ENCODE results near the gene TNFSF10. TPM values are rescaled to one million over a fixed set of nuclear protein-coding genes. Genes with fewer than 3 reads are reported as not detected.

The TNFSF10 gene
- total and polyA plus RNA-seq, 9 of the 15 experiments (the other 6 are each of a cell fraction or from before 2014, with no cell fraction given) = 0.07 to 1.3 (median 0.27) TPM; not detected in 1

DNA sequence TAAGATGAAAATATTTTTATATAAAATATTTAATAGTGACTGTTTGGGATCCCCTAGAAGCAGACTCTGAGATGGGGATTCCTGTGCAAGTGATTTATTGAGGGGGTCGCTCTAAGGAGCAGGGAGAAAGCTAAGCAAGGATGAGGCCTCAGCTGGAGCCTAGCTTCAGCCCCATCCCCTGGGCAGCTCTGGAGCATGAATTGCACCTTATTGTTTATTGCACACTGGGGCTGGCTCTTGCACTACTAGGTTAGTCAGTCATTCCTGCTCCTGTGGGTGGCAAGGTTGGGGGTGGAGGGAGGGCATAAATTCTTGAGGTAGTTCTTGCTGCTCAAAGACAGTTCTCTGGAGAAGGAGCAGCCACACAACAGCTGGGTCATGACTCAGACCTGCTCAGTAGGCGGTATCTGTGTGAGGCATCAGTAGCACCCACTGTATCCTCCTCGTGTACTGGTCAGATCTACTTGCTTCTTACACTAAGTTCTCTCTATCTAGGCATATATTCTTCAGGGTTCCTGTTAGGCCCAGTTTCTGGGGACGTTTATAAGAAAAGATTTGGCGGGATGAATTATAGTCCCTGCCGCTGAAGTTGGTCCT is 27.2 kb upstream of the TNFSF10 start (continued):
- TF ChIP-seq, protein P1, sequence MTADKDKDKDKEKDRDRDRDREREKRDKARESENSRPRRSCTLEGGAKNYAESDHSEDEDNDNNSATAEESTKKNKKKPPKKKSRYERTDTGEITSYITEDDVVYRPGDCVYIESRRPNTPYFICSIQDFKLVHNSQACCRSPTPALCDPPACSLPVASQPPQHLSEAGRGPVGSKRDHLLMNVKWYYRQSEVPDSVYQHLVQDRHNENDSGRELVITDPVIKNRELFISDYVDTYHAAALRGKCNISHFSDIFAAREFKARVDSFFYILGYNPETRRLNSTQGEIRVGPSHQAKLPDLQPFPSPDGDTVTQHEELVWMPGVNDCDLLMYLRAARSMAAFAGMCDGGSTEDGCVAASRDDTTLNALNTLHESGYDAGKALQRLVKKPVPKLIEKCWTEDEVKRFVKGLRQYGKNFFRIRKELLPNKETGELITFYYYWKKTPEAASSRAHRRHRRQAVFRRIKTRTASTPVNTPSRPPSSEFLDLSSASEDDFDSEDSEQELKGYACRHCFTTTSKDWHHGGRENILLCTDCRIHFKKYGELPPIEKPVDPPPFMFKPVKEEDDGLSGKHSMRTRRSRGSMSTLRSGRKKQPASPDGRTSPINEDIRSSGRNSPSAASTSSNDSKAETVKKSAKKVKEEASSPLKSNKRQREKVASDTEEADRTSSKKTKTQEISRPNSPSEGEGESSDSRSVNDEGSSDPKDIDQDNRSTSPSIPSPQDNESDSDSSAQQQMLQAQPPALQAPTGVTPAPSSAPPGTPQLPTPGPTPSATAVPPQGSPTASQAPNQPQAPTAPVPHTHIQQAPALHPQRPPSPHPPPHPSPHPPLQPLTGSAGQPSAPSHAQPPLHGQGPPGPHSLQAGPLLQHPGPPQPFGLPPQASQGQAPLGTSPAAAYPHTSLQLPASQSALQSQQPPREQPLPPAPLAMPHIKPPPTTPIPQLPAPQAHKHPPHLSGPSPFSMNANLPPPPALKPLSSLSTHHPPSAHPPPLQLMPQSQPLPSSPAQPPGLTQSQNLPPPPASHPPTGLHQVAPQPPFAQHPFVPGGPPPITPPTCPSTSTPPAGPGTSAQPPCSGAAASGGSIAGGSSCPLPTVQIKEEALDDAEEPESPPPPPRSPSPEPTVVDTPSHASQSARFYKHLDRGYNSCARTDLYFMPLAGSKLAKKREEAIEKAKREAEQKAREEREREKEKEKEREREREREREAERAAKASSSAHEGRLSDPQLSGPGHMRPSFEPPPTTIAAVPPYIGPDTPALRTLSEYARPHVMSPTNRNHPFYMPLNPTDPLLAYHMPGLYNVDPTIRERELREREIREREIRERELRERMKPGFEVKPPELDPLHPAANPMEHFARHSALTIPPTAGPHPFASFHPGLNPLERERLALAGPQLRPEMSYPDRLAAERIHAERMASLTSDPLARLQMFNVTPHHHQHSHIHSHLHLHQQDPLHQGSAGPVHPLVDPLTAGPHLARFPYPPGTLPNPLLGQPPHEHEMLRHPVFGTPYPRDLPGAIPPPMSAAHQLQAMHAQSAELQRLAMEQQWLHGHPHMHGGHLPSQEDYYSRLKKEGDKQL (CRISPR knock-in tag; IDR thresholded peaks at IDR 0.05; ENCODE audit: borderline replicate concordance) = no peak
- TF ChIP-seq NELFE (IDR thresholded peaks at IDR 0.05; ENCODE audit: insufficient read depth, insufficient read length) (no peak), HNRNPK (IDR thresholded peaks at IDR 0.05; ENCODE audit: low read depth, low read length, poor library complexity, severe bottlenecking) (no peak), PRPF4 (IDR thresholded peaks at IDR 0.05; ENCODE audit: insufficient read depth, low read depth, low read length, poor library complexity, severe bottlenecking) (no peak), ZKSCAN8 (CRISPR knock-in tag; IDR thresholded peaks at IDR 0.05) (no peak), HEY1 (CRISPR knock-in tag; IDR thresholded peaks at IDR 0.05; ENCODE audit: borderline replicate concordance) (no peak), ZNF76 (CRISPR knock-in tag; IDR thresholded peaks at IDR 0.05; ENCODE audit: borderline replicate concordance) (no peak)
- TF ChIP-seq, protein P2, sequence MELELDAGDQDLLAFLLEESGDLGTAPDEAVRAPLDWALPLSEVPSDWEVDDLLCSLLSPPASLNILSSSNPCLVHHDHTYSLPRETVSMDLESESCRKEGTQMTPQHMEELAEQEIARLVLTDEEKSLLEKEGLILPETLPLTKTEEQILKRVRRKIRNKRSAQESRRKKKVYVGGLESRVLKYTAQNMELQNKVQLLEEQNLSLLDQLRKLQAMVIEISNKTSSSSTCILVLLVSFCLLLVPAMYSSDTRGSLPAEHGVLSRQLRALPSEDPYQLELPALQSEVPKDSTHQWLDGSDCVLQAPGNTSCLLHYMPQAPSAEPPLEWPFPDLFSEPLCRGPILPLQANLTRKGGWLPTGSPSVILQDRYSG (tag; conservative IDR thresholded peaks at IDR 0.05; ENCODE audit: low read depth) = no peak
- TF ChIP-seq, protein P3, sequence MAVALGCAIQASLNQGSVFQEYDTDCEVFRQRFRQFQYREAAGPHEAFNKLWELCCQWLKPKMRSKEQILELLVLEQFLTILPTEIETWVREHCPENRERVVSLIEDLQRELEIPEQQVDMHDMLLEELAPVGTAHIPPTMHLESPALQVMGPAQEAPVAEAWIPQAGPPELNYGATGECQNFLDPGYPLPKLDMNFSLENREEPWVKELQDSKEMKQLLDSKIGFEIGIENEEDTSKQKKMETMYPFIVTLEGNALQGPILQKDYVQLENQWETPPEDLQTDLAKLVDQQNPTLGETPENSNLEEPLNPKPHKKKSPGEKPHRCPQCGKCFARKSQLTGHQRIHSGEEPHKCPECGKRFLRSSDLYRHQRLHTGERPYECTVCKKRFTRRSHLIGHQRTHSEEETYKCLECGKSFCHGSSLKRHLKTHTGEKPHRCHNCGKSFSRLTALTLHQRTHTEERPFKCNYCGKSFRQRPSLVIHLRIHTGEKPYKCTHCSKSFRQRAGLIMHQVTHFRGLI (CRISPR knock-in tag; IDR thresholded peaks at IDR 0.05) = no peak

All from K562 (cell line).